Right lobe of liver (tissue), 4 donors: ENCODE results near the gene PGM2.

Experiments used
- POLR2A ChIP-seq: fragments of 450-650 bp; IDR thresholded peaks from one replicate; pipeline ENCODE4 v1.6.1; 2017; ENCODE audit warnings: antibody characterized with exemption, mild to moderate bottlenecking
- TF ChIP-seq, protein P1 (sequence below), 4 donors: fragments of 200-600 bp in 3 of 4; fragments of 450-650 bp in 1 of 4; IDR thresholded peaks; one replicate each; pipeline versions ENCODE4 v1.5.1 to v1.8.0; 2016 to 2022; ENCODE audit warnings: antibody characterized with exemption in 4 of 4, mild to moderate bottlenecking in 2 of 4
- donor health status: DM: no; HTN: no; CAD: no.
- donor health status: DM: no; HTN: no; CAD: no.
- donor health status: DM: no; HTN: yes; CAD: no.

DNA sequence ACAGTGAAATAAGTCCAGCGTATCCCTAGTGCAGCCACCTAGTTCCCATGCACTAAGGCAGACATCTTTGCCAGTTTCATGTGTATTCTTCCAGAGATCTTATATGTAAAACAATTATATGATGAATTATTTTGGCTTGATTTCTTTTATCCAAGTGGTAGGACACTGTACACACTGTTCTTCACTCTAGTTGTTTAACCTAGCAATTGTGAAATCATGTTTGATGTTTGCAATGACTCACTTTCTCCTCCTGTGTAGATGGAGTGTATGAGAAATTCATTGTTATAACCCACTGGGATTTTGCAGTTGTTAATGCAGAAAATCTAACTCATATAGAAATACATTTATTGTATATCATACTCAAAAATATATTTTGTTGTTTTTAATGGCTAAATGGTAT lies 46.9 kb downstream of the PGM2 start:
- TF ChIP-seq, protein P1, sequence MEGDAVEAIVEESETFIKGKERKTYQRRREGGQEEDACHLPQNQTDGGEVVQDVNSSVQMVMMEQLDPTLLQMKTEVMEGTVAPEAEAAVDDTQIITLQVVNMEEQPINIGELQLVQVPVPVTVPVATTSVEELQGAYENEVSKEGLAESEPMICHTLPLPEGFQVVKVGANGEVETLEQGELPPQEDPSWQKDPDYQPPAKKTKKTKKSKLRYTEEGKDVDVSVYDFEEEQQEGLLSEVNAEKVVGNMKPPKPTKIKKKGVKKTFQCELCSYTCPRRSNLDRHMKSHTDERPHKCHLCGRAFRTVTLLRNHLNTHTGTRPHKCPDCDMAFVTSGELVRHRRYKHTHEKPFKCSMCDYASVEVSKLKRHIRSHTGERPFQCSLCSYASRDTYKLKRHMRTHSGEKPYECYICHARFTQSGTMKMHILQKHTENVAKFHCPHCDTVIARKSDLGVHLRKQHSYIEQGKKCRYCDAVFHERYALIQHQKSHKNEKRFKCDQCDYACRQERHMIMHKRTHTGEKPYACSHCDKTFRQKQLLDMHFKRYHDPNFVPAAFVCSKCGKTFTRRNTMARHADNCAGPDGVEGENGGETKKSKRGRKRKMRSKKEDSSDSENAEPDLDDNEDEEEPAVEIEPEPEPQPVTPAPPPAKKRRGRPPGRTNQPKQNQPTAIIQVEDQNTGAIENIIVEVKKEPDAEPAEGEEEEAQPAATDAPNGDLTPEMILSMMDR (IDR thresholded peaks at IDR 0.05), result no peak
- no peak for TF ChIP-seq POLR2A
